HEK293 (cell line): ENCODE measurements around the gene NTRK3.

Experiments
- CTCF ChIA-PET: fragments of 350-600 bp; formaldehyde crosslinking; extraction: SDS; loops from one replicate; lab custom pipeline; 2021; ENCODE audit warnings: antibody characterized with exemption; lab: Yijun Ruan, JAX
- POLR2A ChIA-PET: fragments of 300-600 bp; formaldehyde crosslinking; extraction: SDS; loops from one replicate; lab custom pipeline; 2020; ENCODE audit warnings: antibody characterized with exemption, inconsistent platforms; lab: Yijun Ruan, JAX
- H3K27ac ChIP-seq: fragments of 200-500 bp; sonication (Bioruptor generic); 2 replicates; pipeline ENCODE4 v1.5.1; 2014; ENCODE audit warnings: low read depth, low read length, control low read depth, inconsistent platforms; ENCODE audit errors: extremely low read depth
- H3K36me3 ChIP-seq, 2 experiments: fragments of 200-500 bp in 1 of 2; sonication (Bioruptor generic) in 1 of 2; 1 replicate in 1 of 2; 2 replicates in 1 of 2; pipeline ENCODE4 v1.5.1; 2014 to 2017; ENCODE audit warnings: inconsistent platforms in 2 of 2, low read length in 2 of 2; ENCODE audit not compliant: control insufficient read depth in 2 of 2, insufficient read depth in 1 of 2
- H3K4me1 ChIP-seq: fragments of 200-500 bp; sonication (Bioruptor generic); 2 replicates; pipeline ENCODE4 v1.5.1; 2014; ENCODE audit warnings: mild to moderate bottlenecking, low read length, inconsistent platforms; ENCODE audit not compliant: control insufficient read depth, insufficient read depth
- H3K4me3 ChIP-seq: 2 replicates; pipeline ENCODE4 v1.5.1; 2011; ENCODE audit warnings: low read depth, mild to moderate bottlenecking, control low read depth, low read length, moderate library complexity
- H3K9me3 ChIP-seq: fragments of 200-500 bp; sonication (Bioruptor generic); 2 replicates; pipeline ENCODE4 v1.5.1; 2014; ENCODE audit warnings: low read depth, low read length, inconsistent platforms; ENCODE audit not compliant: control insufficient read depth, insufficient read depth
- GLI4 ChIP-seq: fragments of 450-650 bp; formaldehyde crosslinking; IDR thresholded peaks from 2 replicates; pipeline ENCODE4 v1.5.1; 2016; ENCODE audit warnings: missing biosample characterization, missing genetic modification characterization
- GLIS1 ChIP-seq: fragments of 450-650 bp; formaldehyde crosslinking; IDR thresholded peaks from 2 replicates; pipeline ENCODE4 v1.5.1; 2016; ENCODE audit warnings: missing biosample characterization, missing genetic modification characterization
- MYNN ChIP-seq: fragments of 450-650 bp; formaldehyde crosslinking; IDR thresholded peaks from 2 replicates; pipeline ENCODE4 v1.5.1; 2016; ENCODE audit warnings: missing biosample characterization, missing genetic modification characterization, borderline replicate concordance
- PRDM10 ChIP-seq: fragments of 450-650 bp; formaldehyde crosslinking; IDR thresholded peaks from 2 replicates; pipeline ENCODE4 v1.5.1; 2016; ENCODE audit warnings: missing biosample characterization, missing genetic modification characterization
- ZNF112 ChIP-seq: fragments of 450-650 bp; formaldehyde crosslinking; IDR thresholded peaks from 2 replicates; pipeline ENCODE4 v1.5.0; 2017; ENCODE audit warnings: missing biosample characterization, missing genetic modification characterization
- ZNF146 ChIP-seq: fragments of 450-650 bp; formaldehyde crosslinking; IDR thresholded peaks from 2 replicates; pipeline ENCODE4 v1.5.1; 2016; ENCODE audit warnings: missing biosample characterization, missing genetic modification characterization
- ZNF664 ChIP-seq: fragments of 450-650 bp; formaldehyde crosslinking; IDR thresholded peaks from 2 replicates; pipeline ENCODE4 v1.5.1; 2016; ENCODE audit warnings: missing biosample characterization, missing genetic modification characterization
- ZNF670 ChIP-seq: fragments of 450-650 bp; formaldehyde crosslinking; IDR thresholded peaks from 2 replicates; pipeline ENCODE4 v1.5.1; 2016; ENCODE audit warnings: missing biosample characterization, missing genetic modification characterization, low read depth
- ZNF707 ChIP-seq: fragments of 450-650 bp; formaldehyde crosslinking; IDR thresholded peaks from 2 replicates; pipeline ENCODE4 v1.5.1; 2016; ENCODE audit warnings: missing biosample characterization, missing genetic modification characterization
- ZNF777 ChIP-seq: fragments of 450-650 bp; formaldehyde crosslinking; IDR thresholded peaks from 2 replicates; pipeline ENCODE4 v1.5.1; 2017; ENCODE audit warnings: missing biosample characterization, missing genetic modification characterization, borderline replicate concordance
- ZNF785 ChIP-seq: fragments of 450-650 bp; formaldehyde crosslinking; IDR thresholded peaks from 2 replicates; pipeline ENCODE4 v1.5.1; 2016; ENCODE audit warnings: missing biosample characterization, missing genetic modification characterization
- TF ChIP-seq, protein P1 (sequence below): fragments of 450-650 bp; formaldehyde crosslinking; conservative IDR thresholded peaks from 2 replicates; pipeline ENCODE4 v1.5.1; 2016; ENCODE audit warnings: low read depth, missing biosample characterization, missing genetic modification characterization
- TF ChIP-seq, protein P2 (sequence below): fragments of 450-650 bp; formaldehyde crosslinking; conservative IDR thresholded peaks from 2 replicates; pipeline ENCODE4 v1.5.1; 2016; ENCODE audit warnings: low read depth, missing biosample characterization, missing genetic modification characterization
- TF ChIP-seq, protein P3 (sequence below): fragments of 450-650 bp; formaldehyde crosslinking; IDR thresholded peaks from 2 replicates; pipeline ENCODE4 v1.5.1; 2016; ENCODE audit warnings: missing biosample characterization, missing genetic modification characterization, borderline replicate concordance

The NTRK3 gene

GRCh38 chr15:87902772-87903426, 353.6 kb downstream of the NTRK3 start (continued):
- TF ChIP-seq, protein P1, sequence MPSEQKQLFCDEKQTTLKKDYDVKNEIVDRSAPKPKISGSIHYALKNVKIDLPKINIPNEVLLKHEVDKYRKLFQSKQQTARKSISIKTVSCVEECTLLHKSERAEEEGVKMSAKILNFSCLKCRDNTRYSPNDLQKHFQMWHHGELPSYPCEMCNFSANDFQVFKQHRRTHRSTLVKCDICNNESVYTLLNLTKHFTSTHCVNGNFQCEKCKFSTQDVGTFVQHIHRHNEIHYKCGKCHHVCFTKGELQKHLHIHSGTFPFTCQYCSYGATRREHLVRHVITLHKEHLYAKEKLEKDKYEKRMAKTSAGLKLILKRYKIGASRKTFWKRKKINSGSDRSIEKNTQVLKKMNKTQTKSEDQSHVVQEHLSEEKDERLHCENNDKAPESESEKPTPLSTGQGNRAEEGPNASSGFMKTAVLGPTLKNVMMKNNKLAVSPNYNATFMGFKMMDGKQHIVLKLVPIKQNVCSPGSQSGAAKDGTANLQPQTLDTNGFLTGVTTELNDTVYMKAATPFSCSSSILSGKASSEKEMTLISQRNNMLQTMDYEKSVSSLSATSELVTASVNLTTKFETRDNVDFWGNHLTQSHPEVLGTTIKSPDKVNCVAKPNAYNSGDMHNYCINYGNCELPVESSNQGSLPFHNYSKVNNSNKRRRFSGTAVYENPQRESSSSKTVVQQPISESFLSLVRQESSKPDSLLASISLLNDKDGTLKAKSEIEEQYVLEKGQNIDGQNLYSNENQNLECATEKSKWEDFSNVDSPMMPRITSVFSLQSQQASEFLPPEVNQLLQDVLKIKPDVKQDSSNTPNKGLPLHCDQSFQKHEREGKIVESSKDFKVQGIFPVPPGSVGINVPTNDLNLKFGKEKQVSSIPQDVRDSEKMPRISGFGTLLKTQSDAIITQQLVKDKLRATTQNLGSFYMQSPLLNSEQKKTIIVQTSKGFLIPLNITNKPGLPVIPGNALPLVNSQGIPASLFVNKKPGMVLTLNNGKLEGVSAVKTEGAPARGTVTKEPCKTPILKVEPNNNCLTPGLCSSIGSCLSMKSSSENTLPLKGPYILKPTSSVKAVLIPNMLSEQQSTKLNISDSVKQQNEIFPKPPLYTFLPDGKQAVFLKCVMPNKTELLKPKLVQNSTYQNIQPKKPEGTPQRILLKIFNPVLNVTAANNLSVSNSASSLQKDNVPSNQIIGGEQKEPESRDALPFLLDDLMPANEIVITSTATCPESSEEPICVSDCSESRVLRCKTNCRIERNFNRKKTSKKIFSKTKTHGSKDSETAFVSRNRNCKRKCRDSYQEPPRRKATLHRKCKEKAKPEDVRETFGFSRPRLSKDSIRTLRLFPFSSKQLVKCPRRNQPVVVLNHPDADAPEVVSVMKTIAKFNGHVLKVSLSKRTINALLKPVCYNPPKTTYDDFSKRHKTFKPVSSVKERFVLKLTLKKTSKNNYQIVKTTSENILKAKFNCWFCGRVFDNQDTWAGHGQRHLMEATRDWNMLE (tag by site-specific recombination), result no peak
- no peak for TF ChIP-seq ZNF664 (tag by site-specific recombination)

DNA sequence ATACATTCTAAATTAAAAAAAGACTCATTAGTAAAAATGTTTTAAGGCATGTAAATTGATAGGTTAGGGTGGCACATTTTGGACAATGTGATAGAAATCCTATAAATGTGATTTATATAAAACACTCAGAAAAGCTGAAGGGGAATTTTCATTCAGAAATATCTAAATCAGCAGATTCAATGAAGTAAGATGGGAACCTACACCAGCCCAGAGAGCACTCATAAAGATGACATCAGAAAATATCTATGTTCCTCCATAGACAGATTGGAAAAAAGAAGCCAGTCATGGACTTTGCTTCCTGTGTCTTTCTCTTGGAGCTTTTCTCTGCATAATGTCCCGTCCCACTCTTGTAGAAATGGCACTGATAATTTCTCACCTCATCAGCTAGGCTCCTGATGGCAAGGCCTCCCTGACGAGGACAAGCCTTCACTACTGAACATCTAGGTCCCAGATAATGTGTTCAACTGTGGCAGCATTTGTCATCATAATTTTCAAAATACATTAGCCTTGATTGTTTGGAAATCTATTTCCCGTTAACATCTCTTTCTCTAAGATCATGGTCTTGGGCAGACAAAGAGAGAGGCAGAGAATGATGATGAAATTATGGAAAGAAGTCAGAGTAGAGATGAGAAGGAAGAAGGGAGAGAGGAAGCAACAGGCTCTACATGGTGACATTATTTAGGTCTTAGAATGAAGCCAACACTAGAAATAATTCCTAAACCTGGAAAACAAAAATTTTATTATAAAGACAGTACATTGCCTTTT, 354.4 kb downstream of the NTRK3 start:
- TF ChIP-seq ZNF670 (no peak), ZNF707 (no peak), ZNF785 (tag by site-specific recombination) (no peak), ZNF777 (no peak), GLI4 (tag by site-specific recombination) (no peak), ZNF112 (no peak), GLIS1 (tag by site-specific recombination) (no peak), PRDM10 (tag by site-specific recombination) (no peak), MYNN (tag by site-specific recombination) (no peak), ZNF146 (no peak)
- TF ChIP-seq, protein P2, sequence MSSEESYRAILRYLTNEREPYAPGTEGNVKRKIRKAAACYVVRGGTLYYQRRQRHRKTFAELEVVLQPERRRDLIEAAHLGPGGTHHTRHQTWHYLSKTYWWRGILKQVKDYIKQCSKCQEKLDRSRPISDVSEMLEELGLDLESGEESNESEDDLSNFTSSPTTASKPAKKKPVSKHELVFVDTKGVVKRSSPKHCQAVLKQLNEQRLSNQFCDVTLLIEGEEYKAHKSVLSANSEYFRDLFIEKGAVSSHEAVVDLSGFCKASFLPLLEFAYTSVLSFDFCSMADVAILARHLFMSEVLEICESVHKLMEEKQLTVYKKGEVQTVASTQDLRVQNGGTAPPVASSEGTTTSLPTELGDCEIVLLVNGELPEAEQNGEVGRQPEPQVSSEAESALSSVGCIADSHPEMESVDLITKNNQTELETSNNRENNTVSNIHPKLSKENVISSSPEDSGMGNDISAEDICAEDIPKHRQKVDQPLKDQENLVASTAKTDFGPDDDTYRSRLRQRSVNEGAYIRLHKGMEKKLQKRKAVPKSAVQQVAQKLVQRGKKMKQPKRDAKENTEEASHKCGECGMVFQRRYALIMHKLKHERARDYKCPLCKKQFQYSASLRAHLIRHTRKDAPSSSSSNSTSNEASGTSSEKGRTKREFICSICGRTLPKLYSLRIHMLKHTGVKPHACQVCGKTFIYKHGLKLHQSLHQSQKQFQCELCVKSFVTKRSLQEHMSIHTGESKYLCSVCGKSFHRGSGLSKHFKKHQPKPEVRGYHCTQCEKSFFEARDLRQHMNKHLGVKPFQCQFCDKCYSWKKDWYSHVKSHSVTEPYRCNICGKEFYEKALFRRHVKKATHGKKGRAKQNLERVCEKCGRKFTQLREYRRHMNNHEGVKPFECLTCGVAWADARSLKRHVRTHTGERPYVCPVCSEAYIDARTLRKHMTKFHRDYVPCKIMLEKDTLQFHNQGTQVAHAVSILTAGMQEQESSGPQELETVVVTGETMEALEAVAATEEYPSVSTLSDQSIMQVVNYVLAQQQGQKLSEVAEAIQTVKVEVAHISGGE (tag by site-specific recombination), result no peak
- TF ChIP-seq, protein P3, sequence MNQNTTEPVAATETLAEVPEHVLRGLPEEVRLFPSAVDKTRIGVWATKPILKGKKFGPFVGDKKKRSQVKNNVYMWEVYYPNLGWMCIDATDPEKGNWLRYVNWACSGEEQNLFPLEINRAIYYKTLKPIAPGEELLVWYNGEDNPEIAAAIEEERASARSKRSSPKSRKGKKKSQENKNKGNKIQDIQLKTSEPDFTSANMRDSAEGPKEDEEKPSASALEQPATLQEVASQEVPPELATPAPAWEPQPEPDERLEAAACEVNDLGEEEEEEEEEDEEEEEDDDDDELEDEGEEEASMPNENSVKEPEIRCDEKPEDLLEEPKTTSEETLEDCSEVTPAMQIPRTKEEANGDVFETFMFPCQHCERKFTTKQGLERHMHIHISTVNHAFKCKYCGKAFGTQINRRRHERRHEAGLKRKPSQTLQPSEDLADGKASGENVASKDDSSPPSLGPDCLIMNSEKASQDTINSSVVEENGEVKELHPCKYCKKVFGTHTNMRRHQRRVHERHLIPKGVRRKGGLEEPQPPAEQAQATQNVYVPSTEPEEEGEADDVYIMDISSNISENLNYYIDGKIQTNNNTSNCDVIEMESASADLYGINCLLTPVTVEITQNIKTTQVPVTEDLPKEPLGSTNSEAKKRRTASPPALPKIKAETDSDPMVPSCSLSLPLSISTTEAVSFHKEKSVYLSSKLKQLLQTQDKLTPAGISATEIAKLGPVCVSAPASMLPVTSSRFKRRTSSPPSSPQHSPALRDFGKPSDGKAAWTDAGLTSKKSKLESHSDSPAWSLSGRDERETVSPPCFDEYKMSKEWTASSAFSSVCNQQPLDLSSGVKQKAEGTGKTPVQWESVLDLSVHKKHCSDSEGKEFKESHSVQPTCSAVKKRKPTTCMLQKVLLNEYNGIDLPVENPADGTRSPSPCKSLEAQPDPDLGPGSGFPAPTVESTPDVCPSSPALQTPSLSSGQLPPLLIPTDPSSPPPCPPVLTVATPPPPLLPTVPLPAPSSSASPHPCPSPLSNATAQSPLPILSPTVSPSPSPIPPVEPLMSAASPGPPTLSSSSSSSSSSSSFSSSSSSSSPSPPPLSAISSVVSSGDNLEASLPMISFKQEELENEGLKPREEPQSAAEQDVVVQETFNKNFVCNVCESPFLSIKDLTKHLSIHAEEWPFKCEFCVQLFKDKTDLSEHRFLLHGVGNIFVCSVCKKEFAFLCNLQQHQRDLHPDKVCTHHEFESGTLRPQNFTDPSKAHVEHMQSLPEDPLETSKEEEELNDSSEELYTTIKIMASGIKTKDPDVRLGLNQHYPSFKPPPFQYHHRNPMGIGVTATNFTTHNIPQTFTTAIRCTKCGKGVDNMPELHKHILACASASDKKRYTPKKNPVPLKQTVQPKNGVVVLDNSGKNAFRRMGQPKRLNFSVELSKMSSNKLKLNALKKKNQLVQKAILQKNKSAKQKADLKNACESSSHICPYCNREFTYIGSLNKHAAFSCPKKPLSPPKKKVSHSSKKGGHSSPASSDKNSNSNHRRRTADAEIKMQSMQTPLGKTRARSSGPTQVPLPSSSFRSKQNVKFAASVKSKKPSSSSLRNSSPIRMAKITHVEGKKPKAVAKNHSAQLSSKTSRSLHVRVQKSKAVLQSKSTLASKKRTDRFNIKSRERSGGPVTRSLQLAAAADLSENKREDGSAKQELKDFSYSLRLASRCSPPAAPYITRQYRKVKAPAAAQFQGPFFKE (tag by site-specific recombination), result no peak
- Histone ChIP-seq H3K36me3 (no peaks in the 10 kb centered on the region), H3K27ac (no peak overlapping the region), H3K4me1 (no peaks in the 10 kb centered on the region), H3K4me3 (no peak overlapping the region), H3K9me3 (no peaks in the 10 kb centered on the region)
- ChIA-PET POLR2A (no interaction called here), CTCF (no interaction called here)
